Cardiac septum (tissue), 1 donor: ENCODE results near the gene GLT1D1. TPM values are rescaled to one million over a fixed set of nuclear protein-coding genes. Genes with fewer than 3 reads are reported as not detected.

Experiments used
- DNase-seq: peaks from one replicate; pipeline ENCODE4 v3.0.0-alpha.2; 2020; ENCODE audit warnings: low spot score
- intact Hi-C: fragments of 100-400 bp; cut with DNase I; formaldehyde crosslinking; loops from one replicate; pipeline ENCODE4 v1.14.0; 2022
- total RNA-seq: library from RNA; stranded (reverse); fragmentation: NEBNext Ultra II Directional; extraction: Animal tissue kit (Norgen Biotek cat#: 25700); gene quantifications from one replicate; pipeline ENCODE4 v1.2.1, GENCODE V29; 2021
- donor health status: DM: no; HTN: no; CAD: no.

GLT1D1 gene
- total RNA-seq, 1 donor from 2014 or later: 1.1 TPM

DNA sequence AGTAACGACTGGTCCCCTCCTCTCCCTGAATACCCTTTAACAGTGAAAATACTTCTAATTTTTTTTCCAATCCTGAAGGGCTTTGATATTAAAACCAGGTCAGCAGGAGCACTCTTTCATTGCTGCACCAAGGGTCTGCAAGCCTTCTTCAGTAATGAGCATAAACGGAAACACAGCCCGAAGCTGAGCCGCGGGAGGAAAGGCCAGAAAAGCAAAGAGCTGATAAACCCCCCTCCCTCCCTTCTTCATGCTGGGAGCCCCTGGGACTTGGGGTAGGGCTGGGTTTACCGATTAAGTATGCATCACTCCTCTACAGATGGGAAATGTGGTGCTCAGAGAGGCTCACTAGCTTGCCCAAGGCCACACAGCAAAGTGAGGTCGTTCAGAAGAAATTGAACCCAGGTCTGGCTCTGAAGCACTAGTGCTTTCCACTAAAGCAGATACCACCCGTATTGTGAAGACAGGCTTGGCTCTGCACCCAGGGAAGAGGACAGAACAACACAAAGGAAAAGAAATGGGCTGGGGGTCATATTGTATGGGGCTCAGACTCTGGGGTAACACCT is 128.8 kb downstream of the GLT1D1 start:
- no peak for DNase-seq
- intact Hi-C loops: no loop called here

DNA sequence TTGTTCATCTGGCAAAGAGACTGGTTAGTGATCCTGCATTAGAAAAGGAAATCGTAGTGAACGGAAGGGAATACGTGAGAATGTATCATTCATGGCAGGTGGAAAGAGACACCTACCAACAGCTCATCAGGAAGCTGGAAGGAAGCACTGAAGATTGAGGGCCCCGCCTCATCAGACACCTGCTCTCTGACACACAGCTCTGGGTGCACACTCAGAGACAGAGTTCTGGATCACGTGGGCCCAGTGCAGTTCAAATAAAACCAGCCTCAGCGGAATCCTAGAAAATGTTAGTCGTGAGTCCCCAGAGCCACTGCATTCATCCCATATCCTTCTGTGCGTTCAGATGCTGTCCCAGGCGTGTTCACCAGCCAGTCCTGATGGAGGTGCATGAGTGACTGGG is 129.7 kb downstream of the GLT1D1 start:
- DNase-seq: no peak
- intact Hi-C loops: no loop called here

DNA sequence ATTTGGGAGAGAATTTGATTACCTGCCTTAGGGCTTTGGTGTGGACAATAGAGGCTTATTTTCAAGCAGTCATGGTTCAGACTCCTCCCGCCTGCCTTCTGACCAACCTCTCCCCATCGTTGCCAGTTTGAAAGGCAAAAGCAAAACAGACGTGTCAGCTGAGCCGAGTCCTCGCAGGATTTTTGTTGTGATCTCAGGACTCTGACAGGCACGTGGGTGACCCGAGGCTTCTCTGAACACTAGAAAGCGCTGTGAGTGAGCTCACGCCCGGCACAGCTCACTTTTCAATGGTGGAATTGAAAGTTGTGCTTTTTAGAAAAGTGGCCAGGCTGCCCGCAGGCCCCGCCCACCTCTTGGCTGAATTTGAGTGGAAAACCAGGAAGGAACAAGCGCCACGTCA is 130.1 kb downstream of the GLT1D1 start:
- intact Hi-C loops: no loop called here
- no peak for DNase-seq

DNA sequence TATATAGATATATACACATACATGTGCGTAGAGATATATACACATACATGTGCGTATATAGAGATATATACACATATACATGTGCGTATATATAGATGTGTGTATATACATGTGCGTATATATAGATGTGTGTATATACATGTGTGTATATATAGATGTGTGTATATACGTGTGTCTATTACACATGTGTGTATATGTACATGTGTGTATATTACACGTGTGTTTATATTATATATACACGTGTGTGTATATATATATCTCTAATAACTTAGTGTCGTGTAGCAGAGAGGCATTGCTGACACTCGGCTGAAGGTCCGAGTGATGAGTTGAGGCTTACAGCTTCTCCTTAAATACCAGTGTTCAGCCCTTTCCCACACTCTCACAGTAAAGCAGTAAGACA is 133.7 kb downstream of the GLT1D1 start:
- no peak for DNase-seq
- intact Hi-C loops: no loop called here

DNA sequence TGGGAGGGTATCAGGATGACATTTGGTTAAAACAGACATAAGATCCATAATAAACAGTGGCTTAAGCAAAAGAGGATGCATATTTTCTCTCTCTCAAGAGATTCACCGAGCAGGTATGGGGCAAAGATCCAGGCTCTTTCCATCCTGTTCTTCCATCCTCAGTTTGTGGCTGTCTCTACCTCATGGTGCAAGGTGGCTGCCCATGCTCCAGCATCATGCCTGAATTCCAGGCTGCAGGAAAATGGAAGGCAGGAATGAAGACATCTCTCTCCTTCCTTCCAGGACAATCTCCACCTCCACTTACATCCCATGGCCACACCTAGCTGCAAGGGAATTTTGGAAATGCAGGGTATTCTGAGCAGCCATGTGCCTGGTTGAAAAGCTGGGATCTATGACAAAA is 136.0 kb downstream of the GLT1D1 start:
- intact Hi-C loops: no loop called here

DNA sequence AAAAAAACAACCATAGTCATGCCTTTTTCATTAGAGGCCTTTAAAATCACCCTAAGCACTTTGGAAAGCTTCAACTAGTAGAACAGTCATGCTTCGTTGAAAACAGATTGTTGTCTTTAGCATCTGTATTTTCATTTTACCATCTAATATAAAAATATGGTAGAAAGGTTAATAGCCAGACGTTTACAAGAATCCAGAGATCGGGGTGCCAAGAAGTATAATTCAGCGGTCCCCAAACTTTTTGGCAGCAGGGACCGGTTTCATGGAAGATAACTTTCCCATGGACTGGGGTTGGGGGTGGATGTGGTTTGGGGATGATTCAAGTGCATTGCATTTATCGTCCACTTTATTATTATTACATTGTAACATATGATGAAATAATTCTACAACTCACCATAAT is 138.4 kb downstream of the GLT1D1 start:
- intact Hi-C loops: no loop called here
- DNase-seq: no peak

More for the DNA sequence above, 136.0 kb downstream of the GLT1D1 start:
- no peak for DNase-seq

DNA sequence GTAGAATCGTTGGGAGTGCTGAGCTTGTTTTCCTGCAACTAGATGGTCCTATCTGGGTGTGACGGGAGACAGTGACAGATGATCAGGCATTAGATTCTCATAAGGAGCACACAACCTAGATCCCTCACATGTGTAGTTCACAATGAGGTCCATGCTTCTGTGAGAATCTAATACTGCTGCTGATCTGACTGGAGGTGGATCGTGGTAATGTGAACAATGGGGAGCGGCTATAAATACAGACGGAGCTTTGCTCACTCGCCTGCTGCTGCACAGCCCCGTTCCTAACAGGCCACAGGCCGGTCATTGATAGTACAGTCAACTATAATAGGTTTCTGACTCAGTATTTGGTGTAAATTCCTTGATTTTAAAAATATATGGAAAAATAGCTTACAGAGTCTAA is 138.8 kb downstream of the GLT1D1 start:
- DNase-seq: no peak
- intact Hi-C loops: no loop called here

DNA sequence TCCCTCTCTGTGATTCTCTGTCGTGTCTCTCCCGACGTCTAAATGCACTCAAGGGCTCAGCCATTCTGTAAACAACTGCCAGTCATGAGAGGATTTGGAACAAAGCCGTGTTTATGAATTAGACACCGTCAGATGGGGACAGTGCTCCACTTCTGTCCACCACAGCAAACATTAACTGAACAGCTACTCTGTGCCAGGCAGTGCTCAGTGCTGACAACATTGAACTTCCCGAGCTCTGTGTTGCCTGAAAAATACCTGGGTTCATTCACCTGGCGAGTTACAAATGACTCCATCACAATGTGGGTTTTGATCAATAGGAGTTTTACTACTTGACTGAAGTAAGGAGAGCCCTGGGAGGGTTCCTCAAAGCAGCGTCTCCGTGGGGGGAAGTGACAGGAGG is 139.3 kb downstream of the GLT1D1 start:
- no peak for DNase-seq
- intact Hi-C loops: no loop called here

DNA sequence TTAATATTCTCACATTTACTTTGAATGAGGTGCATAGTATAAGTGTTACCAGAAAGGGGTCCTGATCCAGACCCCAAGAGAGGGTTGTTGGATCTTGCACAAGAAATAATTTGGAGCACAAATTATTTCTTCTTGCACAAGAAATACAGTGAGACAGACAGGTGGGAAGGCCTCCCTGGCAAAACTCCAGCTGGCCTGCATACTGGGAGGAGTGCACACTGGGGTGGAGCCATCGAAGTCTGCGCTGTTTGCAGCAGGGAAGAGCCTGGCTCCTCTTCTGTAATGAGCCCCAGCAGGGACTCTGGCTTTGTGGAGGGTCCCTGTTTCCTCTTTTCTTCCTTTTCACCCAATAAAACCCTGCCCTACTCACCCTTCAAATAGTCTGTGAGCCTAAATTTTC is 141.6 kb downstream of the GLT1D1 start:
- no peak for DNase-seq
- intact Hi-C loops: no loop called here

DNA sequence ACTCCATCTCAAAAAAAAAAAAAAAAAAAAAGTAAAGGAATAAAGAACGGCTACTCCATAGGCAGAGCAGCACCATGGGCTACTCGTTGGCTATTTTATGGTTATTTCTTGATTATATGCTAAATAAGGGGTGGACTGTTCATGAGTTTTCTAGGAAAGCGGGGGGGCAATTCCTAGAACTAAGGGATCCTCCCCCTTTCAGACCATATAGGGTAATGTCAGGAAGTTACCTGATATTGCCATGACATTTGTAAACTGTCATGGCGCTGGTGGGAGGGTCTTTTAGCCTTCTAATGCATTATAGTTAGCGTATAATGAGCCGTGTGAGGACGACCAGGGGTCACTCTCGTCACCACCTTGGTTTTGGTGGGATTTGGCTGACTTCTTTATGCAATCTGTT is 142.3 kb downstream of the GLT1D1 start:
- DNase-seq: no peak
- intact Hi-C loops: no loop called here

DNA sequence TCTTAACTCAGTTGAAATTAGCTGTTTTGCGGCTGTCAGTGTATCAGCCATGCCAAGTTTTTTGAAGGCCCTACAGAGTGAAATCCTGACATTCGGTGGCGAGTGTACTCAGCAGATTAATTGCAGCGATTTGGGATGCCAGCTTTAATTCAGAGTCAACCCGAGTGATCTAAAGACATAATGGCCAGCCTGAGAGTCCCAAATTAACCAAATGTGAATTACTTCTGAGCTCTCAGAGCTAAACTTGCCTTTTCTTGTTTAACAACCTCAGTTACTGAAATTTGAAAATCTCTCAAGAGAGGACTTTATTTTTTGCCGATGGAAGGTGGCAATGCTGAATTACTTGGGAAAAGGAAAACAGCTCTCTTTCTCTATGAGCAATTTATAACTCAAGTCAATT is 148.5 kb downstream of the GLT1D1 start:
- no peak for DNase-seq
- intact Hi-C loops: no loop called here

DNA sequence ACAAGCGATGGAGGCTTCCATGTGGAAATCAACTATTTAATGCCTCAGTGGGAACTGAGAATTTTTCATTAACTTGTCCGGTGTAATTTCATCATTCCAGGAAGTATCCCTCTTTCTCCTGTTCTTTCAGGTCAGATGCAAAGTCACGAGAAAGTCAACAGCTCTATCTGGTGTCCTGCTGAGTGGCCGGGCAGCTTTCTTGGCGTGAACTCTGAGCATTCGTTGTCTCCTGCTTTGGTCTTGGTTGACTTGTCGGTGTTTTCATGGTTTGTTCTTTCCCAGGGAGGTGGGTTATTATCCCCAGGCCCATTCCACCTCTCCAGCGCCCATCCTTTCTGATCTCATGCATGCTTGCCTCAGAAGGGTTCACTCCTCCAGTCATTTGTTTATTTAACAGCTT is 149.1 kb downstream of the GLT1D1 start:
- intact Hi-C loops: no loop called here
- no peak for DNase-seq

DNA sequence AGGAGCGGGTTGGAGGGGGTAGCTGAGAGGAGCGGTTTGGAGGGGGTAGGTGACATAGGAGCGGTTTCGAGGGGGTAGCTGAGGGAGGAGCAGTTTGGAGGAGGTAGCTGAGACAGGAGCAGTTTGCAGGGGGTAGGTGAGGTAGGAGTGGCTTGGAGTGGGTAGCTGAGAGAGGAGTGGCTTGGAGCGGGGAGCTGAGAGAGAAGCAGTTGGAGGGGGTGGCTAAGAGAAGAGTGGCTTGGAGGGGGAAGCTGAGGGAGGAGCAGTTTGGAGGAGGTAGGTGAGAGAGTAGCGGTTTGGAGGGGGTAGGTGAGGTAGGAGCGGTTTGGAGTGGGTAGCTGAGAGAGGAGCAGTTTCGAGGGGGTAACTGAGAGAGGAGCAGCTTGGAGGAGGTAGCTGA is 152.1 kb downstream of the GLT1D1 start:
- intact Hi-C loops: no loop called here
- no peak for DNase-seq

DNA sequence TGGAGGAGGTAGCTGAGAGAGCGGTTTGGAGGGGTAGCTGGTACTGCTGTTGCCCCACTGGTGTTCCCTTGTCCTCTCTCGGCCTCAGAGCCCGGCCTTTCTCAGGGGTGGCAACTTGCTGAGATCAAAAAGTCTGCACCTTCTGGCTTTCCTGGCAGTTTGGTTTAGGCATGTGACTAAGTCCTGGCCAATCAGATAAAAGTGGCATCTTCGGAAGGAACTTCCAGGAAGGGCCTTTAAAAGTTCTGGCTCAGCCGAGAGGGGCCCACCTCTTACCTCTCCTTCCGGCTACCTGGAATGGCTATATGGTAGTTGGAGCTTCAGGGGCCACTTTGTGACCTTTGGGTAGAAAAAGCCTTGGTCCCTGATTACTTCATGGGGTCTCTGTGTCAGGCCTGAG is 152.6 kb downstream of the GLT1D1 start:
- no peak for DNase-seq
- intact Hi-C loops: no loop called here

DNA sequence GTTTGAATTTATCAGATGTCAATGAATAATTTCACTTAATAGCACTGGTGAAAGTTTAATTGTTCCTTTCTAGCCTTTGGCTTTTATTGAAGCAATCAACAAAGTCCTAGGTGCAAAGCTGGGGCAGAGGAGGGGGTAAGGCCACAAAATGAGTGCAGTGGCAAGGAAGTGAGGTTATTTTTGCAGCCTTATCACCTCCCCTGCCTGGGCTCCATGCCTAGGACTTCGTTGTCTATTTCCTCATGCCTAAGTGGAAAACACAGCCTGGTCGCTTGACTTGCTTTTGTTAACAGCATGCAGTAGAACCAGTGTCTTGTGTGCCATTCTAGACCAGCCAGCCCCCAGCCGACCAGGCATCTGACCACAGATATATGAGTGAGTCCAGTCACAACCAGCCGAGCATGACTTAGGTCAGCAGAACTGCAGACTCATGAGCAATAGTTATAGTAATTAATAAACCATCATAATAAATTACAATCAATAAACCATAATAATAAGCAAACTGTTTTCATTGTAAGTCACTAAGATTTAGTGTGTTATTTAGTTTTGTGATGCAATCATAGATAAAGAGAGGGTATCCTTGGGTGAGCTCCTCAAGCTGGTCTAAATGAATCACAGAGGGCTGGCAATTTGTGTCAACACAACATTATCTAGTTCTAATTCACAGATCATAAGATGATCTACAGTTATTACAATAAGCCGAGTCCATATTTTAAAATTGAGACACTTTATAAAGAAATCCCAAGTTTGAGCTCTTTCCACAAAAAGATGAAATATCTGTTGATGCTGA is 156.8 kb downstream of the GLT1D1 start:
- intact Hi-C loops: no loop called here

DNA sequence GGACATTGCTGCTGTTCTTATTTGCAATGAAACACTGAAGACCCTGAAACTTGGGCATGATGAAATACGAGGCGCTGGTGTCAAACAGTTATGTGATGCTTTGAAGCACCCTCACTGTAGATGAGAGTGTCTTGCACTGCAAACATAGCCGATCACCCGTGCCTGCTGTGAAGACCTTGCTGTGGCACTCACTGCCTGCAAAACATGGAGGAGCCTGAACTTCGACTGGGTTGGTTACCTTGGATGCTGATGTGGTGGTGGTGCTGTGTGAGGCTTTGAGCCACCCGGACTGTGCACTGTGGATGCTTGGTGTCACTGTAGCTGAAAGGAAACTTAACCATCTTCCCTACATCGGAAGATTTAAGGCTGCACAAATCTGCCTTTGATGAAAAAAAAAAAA is 162.9 kb downstream of the GLT1D1 start:
- no peak for DNase-seq
- intact Hi-C loops: no loop called here

More for the DNA sequence above, 156.8 kb downstream of the GLT1D1 start:
- no peak for DNase-seq

DNA sequence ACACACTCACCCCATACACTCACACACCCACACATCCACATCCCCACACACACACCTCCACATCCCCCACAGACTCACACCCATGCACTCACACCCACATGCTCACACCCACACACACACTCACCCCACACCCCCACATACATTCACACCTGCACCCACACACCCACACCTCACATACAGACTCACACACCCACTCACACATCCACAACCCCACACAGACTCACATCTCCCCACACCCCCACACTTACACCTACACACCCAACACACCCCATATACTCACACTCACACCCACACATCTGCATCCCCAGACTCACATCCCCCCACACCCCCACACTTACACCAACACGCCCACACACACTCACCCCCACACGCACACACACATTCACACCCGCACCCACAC is 171.8 kb downstream of the GLT1D1 start:
- no peak for DNase-seq
- intact Hi-C loops: no loop called here

DNA sequence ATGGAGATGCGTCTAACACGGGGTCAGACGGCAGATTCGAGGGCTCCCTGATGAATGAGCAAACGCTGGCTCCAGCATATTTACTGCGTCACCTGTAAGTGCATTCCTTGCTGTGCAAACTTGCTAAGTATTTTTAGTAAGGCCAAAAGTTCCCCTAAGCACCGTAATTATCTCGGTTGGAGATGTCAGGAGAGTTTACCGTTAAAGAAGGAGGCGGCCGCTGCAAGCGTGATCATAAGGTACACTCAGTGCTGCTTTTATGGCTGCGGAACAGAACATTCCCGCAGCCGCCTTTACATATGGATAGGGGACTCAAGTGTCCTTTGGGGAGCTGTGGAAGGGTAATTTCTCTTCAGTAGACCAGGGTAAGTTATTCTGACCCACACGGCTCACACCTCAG is 175.6 kb downstream of the GLT1D1 start:
- DNase-seq: no peak
- intact Hi-C loops: no loop called here
